GM10266 (cell line): ENCODE results near the gene GOLGA8A.

Experiments
- DNase-seq: peaks from one replicate; pipeline ENCODE4 v3.0.0; 2012; ENCODE audit errors: extremely low spot score
- TF ChIP-seq, protein P1 (sequence below): IDR thresholded peaks from 2 replicates; pipeline ENCODE4 v1.5.1; 2012; ENCODE audit warnings: mild to moderate bottlenecking, low read depth; ENCODE audit not compliant: control insufficient read depth, insufficient read depth; ENCODE audit errors: missing control alignments

Gene GOLGA8A

DNA sequence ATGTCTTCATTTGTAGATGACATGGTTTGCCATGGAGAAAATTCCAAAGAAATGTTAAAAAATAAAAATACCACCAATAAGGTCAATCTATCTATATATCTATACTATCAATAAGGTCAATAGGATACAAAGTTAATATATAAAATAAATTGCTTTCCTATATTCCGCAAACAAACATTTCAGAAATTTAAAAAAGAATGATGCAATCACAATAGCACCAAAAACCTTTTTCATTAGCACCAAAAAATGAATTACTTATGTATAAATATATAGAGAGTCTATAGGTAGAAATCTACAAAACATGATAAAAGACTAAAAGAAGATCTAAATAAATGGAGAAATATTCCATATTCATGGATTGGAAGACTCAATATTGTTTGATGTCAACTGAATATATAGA is 22.8 kb upstream of the GOLGA8A start:
- TF ChIP-seq, protein P1, sequence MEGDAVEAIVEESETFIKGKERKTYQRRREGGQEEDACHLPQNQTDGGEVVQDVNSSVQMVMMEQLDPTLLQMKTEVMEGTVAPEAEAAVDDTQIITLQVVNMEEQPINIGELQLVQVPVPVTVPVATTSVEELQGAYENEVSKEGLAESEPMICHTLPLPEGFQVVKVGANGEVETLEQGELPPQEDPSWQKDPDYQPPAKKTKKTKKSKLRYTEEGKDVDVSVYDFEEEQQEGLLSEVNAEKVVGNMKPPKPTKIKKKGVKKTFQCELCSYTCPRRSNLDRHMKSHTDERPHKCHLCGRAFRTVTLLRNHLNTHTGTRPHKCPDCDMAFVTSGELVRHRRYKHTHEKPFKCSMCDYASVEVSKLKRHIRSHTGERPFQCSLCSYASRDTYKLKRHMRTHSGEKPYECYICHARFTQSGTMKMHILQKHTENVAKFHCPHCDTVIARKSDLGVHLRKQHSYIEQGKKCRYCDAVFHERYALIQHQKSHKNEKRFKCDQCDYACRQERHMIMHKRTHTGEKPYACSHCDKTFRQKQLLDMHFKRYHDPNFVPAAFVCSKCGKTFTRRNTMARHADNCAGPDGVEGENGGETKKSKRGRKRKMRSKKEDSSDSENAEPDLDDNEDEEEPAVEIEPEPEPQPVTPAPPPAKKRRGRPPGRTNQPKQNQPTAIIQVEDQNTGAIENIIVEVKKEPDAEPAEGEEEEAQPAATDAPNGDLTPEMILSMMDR, result no peak
- DNase-seq, result no peak

DNA sequence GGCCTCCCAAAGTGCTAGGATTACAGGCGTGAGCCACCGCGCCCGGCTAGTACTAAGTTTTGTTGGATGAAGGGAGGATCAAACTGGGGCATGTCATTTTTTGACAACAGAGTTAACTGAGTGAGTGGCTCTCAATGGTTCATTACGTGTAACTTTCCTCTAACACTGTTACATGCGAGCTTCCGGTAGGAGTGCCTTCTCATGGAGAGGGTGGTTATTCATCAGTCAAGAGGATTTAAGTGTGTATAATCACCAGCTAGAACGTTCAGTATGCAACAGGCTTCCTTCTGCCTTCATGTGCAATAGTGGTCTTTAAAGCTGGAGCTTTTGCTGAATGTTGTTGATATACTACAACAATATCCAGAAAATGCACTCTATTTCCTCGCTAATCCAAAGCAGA is 19.1 kb upstream of the GOLGA8A start:
- TF ChIP-seq, protein P1, result no peak

DNA sequence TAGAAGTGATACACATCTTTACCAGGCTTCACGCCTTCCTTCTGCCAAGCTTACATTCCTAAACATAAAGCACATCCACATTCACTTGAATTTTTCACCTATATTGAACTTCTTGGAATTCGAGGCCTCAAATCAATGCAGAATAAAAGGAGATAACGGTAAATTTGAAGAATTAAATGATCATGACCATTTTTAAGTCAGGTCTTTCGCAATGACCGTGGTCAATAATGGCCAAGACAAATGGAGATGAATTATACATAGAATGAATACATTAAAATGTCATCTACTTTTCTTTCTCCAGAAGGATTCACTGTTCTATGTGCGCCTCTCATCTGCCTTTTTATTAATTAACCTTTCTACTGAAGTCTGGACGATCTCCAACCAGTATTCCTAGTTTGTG is 5.3 kb upstream of the GOLGA8A start:
- DNase-seq, result no peak

More for the DNA sequence above, 19.1 kb upstream of the GOLGA8A start:
- no peak for DNase-seq

DNA sequence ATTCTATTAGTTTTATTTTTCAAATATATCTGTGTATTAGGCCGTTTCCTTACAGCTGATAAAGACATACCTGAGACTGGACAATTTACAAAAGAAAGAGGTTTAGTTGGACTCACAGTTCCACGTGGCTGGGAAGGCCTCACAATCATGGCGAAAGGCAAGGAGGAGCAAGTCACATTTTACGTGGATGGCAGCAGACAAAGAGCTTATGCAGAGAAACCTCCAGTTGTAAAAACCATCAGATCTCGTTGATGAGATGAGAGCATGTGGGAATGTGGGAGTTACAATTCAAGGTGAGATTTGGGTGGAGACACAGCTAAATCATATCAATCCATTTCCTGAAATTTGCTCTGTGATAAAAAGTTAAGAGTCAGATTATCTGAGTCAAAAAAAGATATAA is 2.3 kb upstream of the GOLGA8A start:
- DNase-seq, result no peak
- TF ChIP-seq, protein P1, result no peak

More for the DNA sequence above, 5.3 kb upstream of the GOLGA8A start:
- TF ChIP-seq, protein P1, result no peak

GRCh38 chr15:34436956-34437442 is 609 bp downstream of the GOLGA8A start:
- TF ChIP-seq, protein P1, result peak; percentile 50
- DNase-seq, result peak; percentile 79

GRCh38 chr15:34436126-34436955 is 1.3 kb downstream of the GOLGA8A start:
- TF ChIP-seq, protein P1, result no peak
- DNase-seq, result peak; percentile 19

DNA sequence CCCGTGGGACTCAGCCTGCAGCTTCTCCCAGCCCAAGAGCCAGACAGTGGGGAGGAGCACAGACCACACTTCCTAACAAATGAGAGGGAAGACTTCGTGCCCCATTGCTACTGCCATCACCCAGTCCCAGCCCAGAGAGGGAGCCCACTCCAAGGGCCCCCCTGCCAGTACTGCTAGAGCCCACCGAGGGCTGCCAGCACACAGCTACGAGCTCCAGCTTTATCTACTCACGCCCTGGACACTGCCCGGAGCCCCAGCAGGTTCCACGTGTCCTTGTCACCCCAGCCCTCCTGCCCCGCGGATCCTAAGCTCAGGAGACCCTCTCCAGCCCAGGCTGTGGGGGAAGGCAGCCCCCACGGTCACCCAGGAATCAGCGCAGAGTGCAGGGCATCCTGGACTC is 1.9 kb downstream of the GOLGA8A start:
- TF ChIP-seq, protein P1, result no peak
- no peak for DNase-seq
